Measurements from ENCODE around the gene CTIF. TPM values are rescaled to one million over a fixed set of nuclear protein-coding genes. Genes with fewer than 3 reads are reported as not detected.

CTIF gene
- total RNA-seq, 1 donor from 2014 or later, result 35.1 TPM

GRCh38 chr18:48637081-48637990, 98.5 kb downstream of the CTIF start:
- DNase-seq (ENCODE audit: extremely low spot score in 2 of 2), result no peak
- intact Hi-C loops (cut with DNase I), result no loop called here

GRCh38 chr18:48638451-48638850, 99.6 kb downstream of the CTIF start:
- H3K27me3 ChIP-seq, result no peaks in the 10 kb centered on the region
- H3K4me1 ChIP-seq, result no peaks in the 10 kb centered on the region
- intact Hi-C loops (cut with DNase I), result no loop called here
- H3K36me3 ChIP-seq, result no peaks in the 10 kb centered on the region
- no peak for DNase-seq (ENCODE audit: extremely low spot score in 2 of 2)
- no peak overlapping the region for H3K27ac ChIP-seq
- H3K4me3 ChIP-seq, result no peak overlapping the region
- H3K9me3 ChIP-seq, result no peaks in the 10 kb centered on the region
- TF ChIP-seq POLR2A (IDR thresholded peaks at IDR 0.05) (no peak), CTCF (IDR thresholded peaks at IDR 0.05) (no peak), POLR2AphosphoS5 (IDR thresholded peaks at IDR 0.05; ENCODE audit: insufficient read depth in 1 of 2, low read depth in 1 of 2) (no peak)

More at GRCh38 chr18:48637081-48637990, 98.5 kb downstream of the CTIF start:
- H3K27ac ChIP-seq, result no peak overlapping the region
- no peaks in the 10 kb centered on the region for H3K9me3 ChIP-seq
- no peak overlapping the region for H3K4me3 ChIP-seq
- TF ChIP-seq POLR2AphosphoS5 (IDR thresholded peaks at IDR 0.05; ENCODE audit: insufficient read depth in 1 of 2, low read depth in 1 of 2), result no peak
- TF ChIP-seq CTCF (IDR thresholded peaks at IDR 0.05), result no peak
- no peak for TF ChIP-seq POLR2A (IDR thresholded peaks at IDR 0.05)
- H3K4me1 ChIP-seq, result no peaks in the 10 kb centered on the region
- H3K36me3 ChIP-seq, result no peaks in the 10 kb centered on the region
- H3K27me3 ChIP-seq, result no peaks in the 10 kb centered on the region

- intact Hi-C loops (cut with DNase I), result no loop called here
- TF ChIP-seq POLR2AphosphoS5 (IDR thresholded peaks at IDR 0.05; ENCODE audit: insufficient read depth in 1 of 2, low read depth in 1 of 2) (no peak), POLR2A (IDR thresholded peaks at IDR 0.05) (no peak), CTCF (IDR thresholded peaks at IDR 0.05) (no peak)
- no peak overlapping the region for H3K27ac ChIP-seq
- no peaks in the 10 kb centered on the region for H3K4me1 ChIP-seq
- no peaks in the 10 kb centered on the region for H3K9me3 ChIP-seq
- DNase-seq (ENCODE audit: extremely low spot score in 2 of 2), result no peak
- H3K4me3 ChIP-seq, result no peak overlapping the region
- H3K27me3 ChIP-seq, result no peaks in the 10 kb centered on the region
- no peaks in the 10 kb centered on the region for H3K36me3 ChIP-seq
Measured at GRCh38 chr18:48638896-48639771, 100.3 kb downstream of the CTIF start.

GRCh38 chr18:48639772-48640432, 101.1 kb downstream of the CTIF start:
- H3K36me3 ChIP-seq, result no peaks in the 10 kb centered on the region
- TF ChIP-seq POLR2AphosphoS5 (IDR thresholded peaks at IDR 0.05; ENCODE audit: insufficient read depth in 1 of 2, low read depth in 1 of 2), result no peak
- no peak for TF ChIP-seq POLR2A (IDR thresholded peaks at IDR 0.05)
- TF ChIP-seq CTCF (IDR thresholded peaks at IDR 0.05), result no peak
- H3K9me3 ChIP-seq, result no peaks in the 10 kb centered on the region
- no peak overlapping the region for H3K4me3 ChIP-seq
- intact Hi-C loops (cut with DNase I), result loop anchor here (10.0 kb wide), 1 partner anchor 85 kb away; no protein-coding TSS in a partner anchor
- H3K27ac ChIP-seq, result no peak overlapping the region
- no peaks in the 10 kb centered on the region for H3K4me1 ChIP-seq
- no peak for DNase-seq (ENCODE audit: extremely low spot score in 2 of 2)
- no peaks in the 10 kb centered on the region for H3K27me3 ChIP-seq
